Activated CD8-positive, alpha-beta memory T cell treated with anti-CD3 and anti-CD28 coated beads for 1 hour (primary cell): ENCODE data around the gene SLC49A4.

ENCODE experiments used
- DNase-seq, 2 donors: peaks; one replicate each; pipeline ENCODE4 v3.0.0-alpha.2; 2020; ENCODE audit warnings: low read depth in 1 of 2; ENCODE audit errors: extremely low read depth in 1 of 2

The SLC49A4 gene

DNA sequence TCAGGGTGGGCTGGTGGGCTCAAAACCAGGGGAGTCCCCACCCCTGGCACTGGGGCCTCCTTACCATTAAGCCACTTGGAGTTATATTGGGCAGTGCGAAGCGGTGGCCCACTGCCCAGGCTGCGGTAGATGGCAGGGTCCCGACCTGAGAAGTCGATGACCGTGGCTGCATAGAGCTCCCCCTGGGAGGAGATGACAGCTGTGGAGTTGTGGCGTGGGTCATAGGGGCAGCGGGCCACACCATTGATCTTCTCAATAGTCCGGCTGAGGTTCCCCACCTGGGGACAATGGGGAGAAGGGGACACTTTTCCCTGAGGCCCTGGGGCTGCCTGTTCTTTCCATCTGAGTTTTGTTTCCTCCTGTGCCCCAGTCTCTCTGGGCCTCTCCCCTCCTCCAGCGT, 132.9 kb downstream of the SLC49A4 start:
- no peak for DNase-seq

DNA sequence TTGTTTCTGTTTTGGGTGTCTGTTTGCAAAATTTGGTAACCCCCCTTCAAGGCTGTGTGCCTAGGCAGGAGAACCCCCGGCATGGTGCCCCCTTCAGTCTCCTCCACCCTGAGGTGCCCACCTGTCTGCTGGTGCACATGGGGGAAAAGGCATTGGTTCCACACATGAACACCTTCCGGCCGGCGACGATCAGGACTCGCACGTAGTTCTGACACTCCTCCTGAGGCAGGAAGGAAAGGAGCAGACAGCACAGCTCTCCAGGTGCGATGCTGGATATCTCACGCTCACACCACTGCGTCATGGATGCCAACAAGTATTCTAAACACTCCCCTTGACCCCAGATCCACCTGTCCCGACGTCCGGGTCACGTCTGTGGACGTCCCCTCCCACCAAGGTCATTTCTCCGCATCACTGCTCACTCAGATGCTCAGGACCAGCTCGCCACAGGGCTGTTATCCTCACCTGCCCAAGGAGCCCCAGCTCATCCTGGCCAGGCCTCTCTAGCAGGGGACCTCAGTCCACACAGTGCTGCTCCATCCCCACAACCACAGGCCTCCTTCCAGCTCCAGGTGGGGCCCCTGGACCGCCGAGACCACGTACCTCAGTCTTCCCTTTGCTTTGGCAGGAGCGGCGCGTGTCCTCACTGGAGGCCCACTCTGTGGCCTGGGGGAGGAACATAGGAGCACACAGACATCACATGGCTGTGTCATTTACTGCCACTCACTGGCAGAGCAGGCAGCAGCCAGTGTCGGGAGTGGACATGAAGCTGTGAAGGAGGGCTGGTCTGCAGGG, 133.7 kb downstream of the SLC49A4 start:
- DNase-seq: no peak

DNA sequence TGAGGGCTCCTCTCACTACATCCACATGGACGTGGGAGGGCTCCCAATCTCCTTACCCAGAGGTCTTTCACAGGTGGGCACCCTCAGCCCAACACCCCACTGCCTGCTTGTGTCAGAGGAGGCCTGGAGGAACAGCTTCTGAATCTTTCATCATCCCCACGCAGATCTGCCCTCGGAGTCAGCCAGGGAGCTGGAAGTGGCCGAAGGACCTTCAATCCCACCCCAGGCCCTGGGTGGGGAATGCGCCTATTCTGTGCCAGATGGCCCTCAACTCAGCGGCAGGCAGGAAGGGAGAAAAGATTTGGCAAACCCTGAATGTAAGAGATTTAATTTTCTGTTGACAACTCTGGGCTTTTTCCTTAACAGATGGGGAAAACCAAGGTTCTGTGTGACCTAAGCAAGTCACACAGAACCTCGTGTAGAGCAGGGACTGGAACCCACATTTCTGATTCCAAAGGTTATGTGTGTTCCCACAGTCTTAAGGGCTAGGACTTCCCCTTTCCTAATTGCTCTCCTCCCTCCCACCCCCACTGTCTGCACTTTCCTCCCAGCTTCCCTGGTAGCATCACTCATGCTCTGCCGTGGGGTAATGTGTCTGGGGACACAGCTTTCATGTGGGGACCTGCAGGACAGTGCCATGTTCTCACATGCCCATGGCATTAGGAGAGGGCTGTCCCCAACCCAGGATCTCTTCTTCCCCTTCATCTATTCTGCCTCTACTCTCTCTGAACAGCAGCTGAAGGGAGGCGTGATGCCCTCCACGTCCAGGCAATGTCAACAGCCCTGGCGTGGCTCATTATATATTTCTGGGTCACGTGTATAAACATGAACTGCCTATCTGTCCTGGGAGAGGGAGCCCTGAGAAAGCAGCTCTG, 134.6 kb downstream of the SLC49A4 start:
- DNase-seq: no peak

DNA sequence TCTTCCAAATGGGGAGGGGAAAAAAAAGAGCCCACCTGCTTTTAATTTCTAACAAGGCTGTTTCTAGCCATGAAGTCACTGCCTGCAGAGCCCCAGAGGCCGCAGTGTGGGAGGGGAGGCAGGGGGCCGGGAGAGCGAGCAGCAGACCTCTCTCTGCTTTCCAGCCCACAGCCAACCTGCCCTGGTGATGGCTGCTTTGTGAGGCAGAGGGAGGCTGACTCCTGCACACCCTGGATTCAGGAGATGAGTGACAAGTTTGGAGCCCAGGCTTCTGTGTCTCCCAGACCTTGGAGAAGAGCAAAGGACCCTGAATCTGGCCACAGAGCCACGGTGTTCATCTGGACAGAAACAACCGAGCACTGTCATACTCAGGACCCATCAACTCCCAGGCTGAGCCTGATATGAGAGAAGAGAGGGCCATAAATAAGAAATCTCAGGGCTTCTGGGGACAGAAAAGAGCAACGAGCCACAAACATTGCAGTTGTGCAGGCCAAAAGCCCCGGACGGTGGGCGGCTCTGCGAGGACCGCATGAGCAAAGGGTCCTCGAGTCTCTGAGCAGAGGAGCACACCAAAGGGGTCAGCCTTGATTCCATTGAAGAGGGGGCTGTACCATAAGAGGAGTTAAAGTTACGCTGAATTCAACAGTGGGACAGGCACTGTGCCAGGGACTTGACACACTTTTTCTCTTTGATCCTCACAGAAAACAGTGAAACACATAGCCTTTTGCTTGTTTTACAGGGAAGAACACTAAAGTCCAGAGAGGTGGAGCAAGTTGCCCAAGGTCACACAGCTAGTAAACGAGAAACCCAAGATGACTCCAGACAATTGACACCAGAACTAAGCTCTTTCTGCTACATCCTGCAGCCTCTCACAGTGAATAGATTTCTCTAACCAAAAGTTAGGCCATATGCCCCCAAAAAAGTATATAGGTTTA, 135.5 kb downstream of the SLC49A4 start:
- no peak for DNase-seq
